GM12874 (cell line): ENCODE data around the gene HIF1AN.
A peak's percentile ranks its signal among the peaks of the same experiment; 100 is the strongest.

Source experiments
- CTCF ChIP-seq: IDR thresholded peaks from 2 replicates; pipeline ENCODE4 v1.5.1; 2011; ENCODE audit warnings: low read depth, mild to moderate bottlenecking, control low read depth, low read length, moderate library complexity; ENCODE audit not compliant: insufficient read depth

Gene HIF1AN

GRCh38 chr10:100554902-100555301 lies 19.2 kb downstream of the HIF1AN start:
- TF ChIP-seq CTCF = no peak

GRCh38 chr10:100560248-100560647 lies 24.5 kb downstream of the HIF1AN start:
- TF ChIP-seq CTCF = no peak

GRCh38 chr10:100561005-100561404 lies 25.3 kb downstream of the HIF1AN start:
- no peak for TF ChIP-seq CTCF

GRCh38 chr10:100562008-100562672 lies 26.4 kb downstream of the HIF1AN start:
- TF ChIP-seq CTCF = peak; percentile 85

GRCh38 chr10:100565206-100565985 lies 29.7 kb downstream of the HIF1AN start:
- no peak for TF ChIP-seq CTCF

GRCh38 chr10:100566561-100566960 lies 30.8 kb downstream of the HIF1AN start:
- no peak for TF ChIP-seq CTCF

- TF ChIP-seq CTCF = no peak
Measured at GRCh38 chr10:100567249-100567648, 31.5 kb downstream of the HIF1AN start.
